Measurements from ENCODE around the gene C2orf42. TPM values are rescaled to one million over a fixed set of nuclear protein-coding genes. Genes with fewer than 3 reads are reported as not detected.
"Not testable (repeated sequence)": the region's sequence is repeated elsewhere in the genome, so short reads cannot be mapped to it uniquely, and the experiment has no call there.

The C2orf42 gene
- total RNA-seq, 1 experiment from 2014 or later: 17.4 TPM

DNA sequence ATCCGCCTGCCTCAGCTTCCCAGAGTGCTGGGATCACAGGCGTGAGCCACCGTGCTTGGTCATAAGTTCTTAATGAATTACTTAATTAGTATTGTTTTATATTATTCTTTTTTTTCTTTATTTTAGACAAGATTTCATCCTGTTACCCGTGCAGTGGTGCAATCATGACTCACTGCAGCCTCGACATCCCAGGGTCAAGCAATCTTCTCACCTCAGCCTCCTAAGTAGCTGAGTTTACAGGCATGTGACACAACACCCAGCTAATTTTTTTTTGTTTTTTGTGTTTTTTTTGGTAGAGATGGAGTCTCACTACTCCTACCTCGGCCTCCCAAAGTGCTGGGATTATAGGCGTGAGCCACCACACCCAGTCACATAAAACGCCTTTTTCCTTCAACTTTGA is 17.3 kb downstream of the C2orf42 start:
- BruUV-seq (replicated peaks): no TSS peak
- ChIA-PET POLR2A (no interaction called here), CTCF (no interaction called here), RAD21 (ENCODE audit: low non-redundant PET in 1 of 2, low total read pairs in 2 of 2, uncharacterized antibody in 2 of 2, unreplicated experiment in 2 of 2) (no interaction called here)
- Histone ChIP-seq H3K9ac (ENCODE audit: low read length) (no peak overlapping the region), H3K27ac (ENCODE audit: low read depth, low read length) (no peak overlapping the region), H3K9me3 (ENCODE audit: control insufficient read depth in 1 of 2, insufficient read depth in 1 of 2, low read depth in 1 of 2, low read length in 2 of 2) (no peaks in the 10 kb centered on the region), H2AFZ (ENCODE audit: low read depth, low read length, poor library complexity, severe bottlenecking) (no peak overlapping the region), H3K79me2 (ENCODE audit: insufficient read depth, low read length) (no peaks in the 10 kb centered on the region), H3K27me3 (ENCODE audit: insufficient read depth, low read length) (no peaks in the 10 kb centered on the region), H3K9me2 (ENCODE audit: insufficient read depth) (no peaks in the 10 kb centered on the region), H3K4me3 (replicated peaks in 1 of 2; ENCODE audit: low read depth in 1 of 2, low read length in 2 of 2) (no peak overlapping the region), H4K20me1 (ENCODE audit: insufficient read depth) (no peaks in the 10 kb centered on the region), H3K4me2 (ENCODE audit: low read length) (no peak overlapping the region), H3K36me3 (ENCODE audit: control insufficient read depth in 1 of 2, insufficient read depth in 2 of 2, low read length in 2 of 2) (peaks cover 5 to 16% of the 10 kb centered on the region in 2 experiments; a peak in 3 of 4 replicates), H3K4me1 (ENCODE audit: control insufficient read depth in 1 of 2, insufficient read depth in 2 of 2, low read length in 2 of 2) (peaks cover 4 to 9% of the 10 kb centered on the region in 2 experiments; a peak in 3 of 4 replicates)
- no peak for DNase-seq (ENCODE audit: low read depth, low spot score)
- intact Hi-C loops (cut with micrococcal nuclease): no loop called here
- no peak for TF ChIP-seq ZFX (IDR thresholded peaks at IDR 0.05)
- no peak for TF ChIP-seq CBX3 (IDR thresholded peaks at IDR 0.05; ENCODE audit: low read depth)
- TF ChIP-seq, protein P1, sequence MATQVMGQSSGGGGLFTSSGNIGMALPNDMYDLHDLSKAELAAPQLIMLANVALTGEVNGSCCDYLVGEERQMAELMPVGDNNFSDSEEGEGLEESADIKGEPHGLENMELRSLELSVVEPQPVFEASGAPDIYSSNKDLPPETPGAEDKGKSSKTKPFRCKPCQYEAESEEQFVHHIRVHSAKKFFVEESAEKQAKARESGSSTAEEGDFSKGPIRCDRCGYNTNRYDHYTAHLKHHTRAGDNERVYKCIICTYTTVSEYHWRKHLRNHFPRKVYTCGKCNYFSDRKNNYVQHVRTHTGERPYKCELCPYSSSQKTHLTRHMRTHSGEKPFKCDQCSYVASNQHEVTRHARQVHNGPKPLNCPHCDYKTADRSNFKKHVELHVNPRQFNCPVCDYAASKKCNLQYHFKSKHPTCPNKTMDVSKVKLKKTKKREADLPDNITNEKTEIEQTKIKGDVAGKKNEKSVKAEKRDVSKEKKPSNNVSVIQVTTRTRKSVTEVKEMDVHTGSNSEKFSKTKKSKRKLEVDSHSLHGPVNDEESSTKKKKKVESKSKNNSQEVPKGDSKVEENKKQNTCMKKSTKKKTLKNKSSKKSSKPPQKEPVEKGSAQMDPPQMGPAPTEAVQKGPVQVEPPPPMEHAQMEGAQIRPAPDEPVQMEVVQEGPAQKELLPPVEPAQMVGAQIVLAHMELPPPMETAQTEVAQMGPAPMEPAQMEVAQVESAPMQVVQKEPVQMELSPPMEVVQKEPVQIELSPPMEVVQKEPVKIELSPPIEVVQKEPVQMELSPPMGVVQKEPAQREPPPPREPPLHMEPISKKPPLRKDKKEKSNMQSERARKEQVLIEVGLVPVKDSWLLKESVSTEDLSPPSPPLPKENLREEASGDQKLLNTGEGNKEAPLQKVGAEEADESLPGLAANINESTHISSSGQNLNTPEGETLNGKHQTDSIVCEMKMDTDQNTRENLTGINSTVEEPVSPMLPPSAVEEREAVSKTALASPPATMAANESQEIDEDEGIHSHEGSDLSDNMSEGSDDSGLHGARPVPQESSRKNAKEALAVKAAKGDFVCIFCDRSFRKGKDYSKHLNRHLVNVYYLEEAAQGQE (IDR thresholded peaks at IDR 0.05; ENCODE audit: low read depth): no peak
- TF ChIP-seq YY1 (IDR thresholded peaks at IDR 0.05; ENCODE audit: extremely low read depth, insufficient replicate concordance, low read depth, low read length): no peak
- no peak for TF ChIP-seq SP1 (IDR thresholded peaks at IDR 0.05; ENCODE audit: low read depth)
- no peak for TF ChIP-seq POLR2AphosphoS5 (IDR thresholded peaks at IDR 0.05; ENCODE audit: low read depth, low read length)
- TF ChIP-seq SIN3A (IDR thresholded peaks at IDR 0.05; ENCODE audit: low read depth): no peak
- TF ChIP-seq EGR1 (IDR thresholded peaks at IDR 0.05; ENCODE audit: low read depth): no peak
- TF ChIP-seq EZH2 (IDR thresholded peaks at IDR 0.05): no peak
- ATAC-seq: no peak

DNA sequence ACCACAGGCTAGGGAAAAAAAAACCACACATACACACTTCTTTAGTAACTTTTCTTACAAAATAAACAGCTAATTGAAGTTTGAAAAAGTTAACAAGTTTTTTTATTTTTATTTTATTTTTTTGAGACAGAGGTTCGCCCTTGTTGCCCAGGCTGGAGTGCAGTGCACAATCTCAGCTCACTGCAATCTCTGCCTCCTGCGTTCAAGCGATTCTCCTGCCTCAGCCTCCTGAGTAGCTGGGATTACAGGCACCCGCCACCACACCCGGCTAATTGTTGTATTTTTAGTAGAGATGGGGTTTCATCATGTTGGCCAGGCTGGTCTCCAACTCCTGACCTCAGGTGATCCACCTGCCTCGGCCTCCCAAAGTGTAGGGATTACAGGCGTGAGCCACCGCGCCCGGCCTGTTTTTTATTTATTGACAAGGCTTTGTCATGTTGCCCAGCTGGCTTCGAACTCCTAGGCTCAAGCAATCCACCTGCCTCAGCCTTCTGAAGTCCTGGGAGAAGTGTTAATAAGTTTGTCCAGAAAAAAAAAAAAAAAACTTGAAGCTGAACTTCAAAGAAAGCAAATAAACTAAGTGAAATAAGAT is 21.1 kb downstream of the C2orf42 start:
- POLR2A ChIA-PET: interaction anchor here (0.7 kb wide), 1 partner anchor 11 kb away, joined by 3 read pairs; no protein-coding TSS in a partner anchor
- H3K36me3 ChIP-seq (ENCODE audit: control insufficient read depth in 1 of 2, insufficient read depth in 2 of 2, low read length in 2 of 2): peaks cover 0 to 17% of the 10 kb centered on the region in 2 experiments; a peak in 3 of 4 replicates

More for the DNA sequence above, 21.1 kb downstream of the C2orf42 start:
- peaks cover 4 to 10% of the 10 kb centered on the region in 2 experiments; a peak in 3 of 4 replicates for H3K4me1 ChIP-seq (ENCODE audit: control insufficient read depth in 1 of 2, insufficient read depth in 2 of 2, low read length in 2 of 2)
- ATAC-seq; H3K9me3 ChIP-seq (ENCODE audit: control insufficient read depth in 1 of 2, insufficient read depth in 1 of 2, low read depth in 1 of 2, low read length in 2 of 2); H3K27ac ChIP-seq (ENCODE audit: low read depth, low read length); H3K9me2 ChIP-seq (ENCODE audit: insufficient read depth); H2AFZ ChIP-seq (ENCODE audit: low read depth, low read length, poor library complexity, severe bottlenecking); BruUV-seq (replicated peaks); H3K4me3 ChIP-seq (replicated peaks in 1 of 2; ENCODE audit: low read depth in 1 of 2, low read length in 2 of 2); H3K27me3 ChIP-seq (ENCODE audit: insufficient read depth, low read length); intact Hi-C loops (cut with micrococcal nuclease); DNase-seq (ENCODE audit: low read depth, low spot score); RAD21 ChIA-PET (ENCODE audit: low non-redundant PET in 1 of 2, low total read pairs in 2 of 2, uncharacterized antibody in 2 of 2, unreplicated experiment in 2 of 2); H3K9ac ChIP-seq (ENCODE audit: low read length); H4K20me1 ChIP-seq (ENCODE audit: insufficient read depth); H3K79me2 ChIP-seq (ENCODE audit: insufficient read depth, low read length); H3K4me2 ChIP-seq (ENCODE audit: low read length): not testable (repeated sequence)
- CTCF ChIA-PET: interaction anchor here (0.6 kb wide), 1 partner anchor 445 kb away, joined by 3 read pairs; no protein-coding TSS in a partner anchor
